SK-N-MC (cell line): Measurements from ENCODE around the gene CD300LF.

Experiments used
- EZH2 ChIP-seq: fragments of 200-600 bp; sonication (generic); IDR thresholded peaks from one replicate; pipeline ENCODE4 v1.6.1; 2017; ENCODE audit warnings: antibody characterized with exemption
- FOXP2 ChIP-seq: optimal IDR thresholded peaks from 2 replicates; pipeline ENCODE3; 2011; ENCODE audit warnings: mild to moderate bottlenecking, moderate library complexity; ENCODE audit not compliant: insufficient read depth; ENCODE audit errors: extremely low read length, control extremely low read depth
- POLR2AphosphoS5 ChIP-seq: IDR thresholded peaks from 2 replicates; pipeline ENCODE4 v1.6.1; 2012; ENCODE audit warnings: mild to moderate bottlenecking, low read depth, low read length, borderline replicate concordance

GRCh38 chr17:74731347-74731605, 18.6 kb upstream of the CD300LF start:
- no peak for TF ChIP-seq POLR2AphosphoS5
- TF ChIP-seq FOXP2 = no peak
- TF ChIP-seq EZH2 = no peak
